Measurements from ENCODE around the gene ZMYM4.

The ZMYM4 gene

GRCh38 chr1:35285771-35286606 is 17.5 kb downstream of the ZMYM4 start:
- H3K4me3 ChIP-seq (ENCODE audit: low read depth, low read length) = no peak overlapping the region
- no peak for TF ChIP-seq CTCF (IDR thresholded peaks at IDR 0.05; ENCODE audit: borderline replicate concordance, insufficient read depth, low read depth, low read length)

DNA sequence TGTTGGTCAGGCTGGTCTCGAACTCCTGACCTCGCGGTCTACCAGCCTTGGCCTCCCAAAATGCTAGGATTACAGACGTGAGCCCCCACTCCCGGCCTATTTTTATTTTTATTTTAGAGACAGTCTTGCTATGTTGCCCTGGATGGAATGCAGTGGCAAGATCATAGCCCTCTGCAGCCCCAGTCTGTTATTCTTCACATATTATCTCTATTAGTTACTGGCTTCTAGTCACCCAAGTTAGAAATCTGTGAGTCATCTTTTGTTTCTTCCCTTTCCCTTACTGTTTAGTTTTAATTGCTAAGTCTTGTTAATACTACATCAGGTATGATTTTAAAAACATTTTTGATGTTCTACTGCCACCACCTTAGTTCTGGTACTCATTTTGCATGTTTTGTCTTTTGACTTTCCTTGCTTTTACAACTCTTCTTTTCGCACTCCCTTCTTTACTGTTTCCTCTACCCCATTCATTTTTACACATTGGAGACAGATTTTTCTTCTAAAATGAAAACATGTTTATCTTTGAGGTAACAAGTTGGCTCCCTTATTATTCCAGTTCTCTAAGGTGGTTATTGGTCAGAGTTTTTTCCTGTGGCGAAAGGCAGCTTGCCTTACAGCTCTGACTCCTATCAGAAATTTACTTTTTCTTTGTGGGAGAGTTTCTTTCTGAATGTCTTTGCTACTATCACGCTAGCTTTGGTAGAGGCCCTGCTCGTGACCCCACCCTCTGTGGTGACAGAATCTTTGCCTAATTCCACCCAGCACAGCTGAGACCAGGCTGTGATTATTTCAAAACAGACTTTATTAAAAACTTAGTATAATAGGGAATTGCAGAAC is 19.5 kb downstream of the ZMYM4 start:
- no peak for TF ChIP-seq CTCF (IDR thresholded peaks at IDR 0.05; ENCODE audit: borderline replicate concordance, insufficient read depth, low read depth, low read length)
- no peak overlapping the region for H3K4me3 ChIP-seq (ENCODE audit: low read depth, low read length)

DNA sequence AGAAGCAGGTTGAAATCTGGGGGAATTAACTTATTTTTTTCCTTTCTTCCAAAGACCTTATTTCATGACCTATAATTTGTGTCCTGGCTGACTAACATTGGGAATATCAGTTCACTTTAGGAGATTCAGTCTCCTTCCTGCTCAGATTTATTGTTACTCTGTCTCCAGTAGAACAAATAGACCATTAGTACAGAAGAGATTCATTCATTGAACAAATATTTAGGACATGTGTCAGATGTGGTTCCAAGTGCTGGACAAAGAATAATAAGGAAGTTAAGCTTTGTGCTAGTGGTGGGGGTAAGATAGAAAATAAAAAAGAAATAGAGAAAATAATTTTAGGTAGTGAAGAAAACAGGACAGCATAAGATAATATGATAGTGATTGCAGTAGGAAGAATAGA is 20.3 kb downstream of the ZMYM4 start:
- no peak for TF ChIP-seq CTCF (IDR thresholded peaks at IDR 0.05; ENCODE audit: borderline replicate concordance, insufficient read depth, low read depth, low read length)
- no peak overlapping the region for H3K4me3 ChIP-seq (ENCODE audit: low read depth, low read length)

DNA sequence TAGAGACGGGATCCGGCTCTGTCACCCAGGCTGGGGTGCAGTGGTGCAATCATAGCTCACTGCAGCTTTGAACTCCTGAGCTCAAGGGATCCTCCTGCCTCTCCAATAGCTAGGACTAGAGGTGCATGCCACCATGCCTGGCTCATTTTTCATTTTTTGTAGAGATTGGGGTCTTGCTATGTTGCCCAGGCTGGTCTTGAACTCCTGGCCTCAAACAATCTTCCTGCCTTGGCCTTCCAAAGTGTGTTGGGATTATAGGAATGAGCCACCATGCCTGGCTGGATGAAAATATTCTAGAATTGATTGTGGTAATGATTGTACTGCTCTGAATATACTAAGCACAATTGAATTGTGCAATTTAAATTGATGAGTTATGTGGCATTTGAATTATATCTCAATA is 21.9 kb downstream of the ZMYM4 start:
- H3K4me3 ChIP-seq (ENCODE audit: low read depth, low read length) = no peak overlapping the region
- no peak for TF ChIP-seq CTCF (IDR thresholded peaks at IDR 0.05; ENCODE audit: borderline replicate concordance, insufficient read depth, low read depth, low read length)

- no peak overlapping the region for H3K4me3 ChIP-seq (ENCODE audit: low read depth, low read length)
- no peak for TF ChIP-seq CTCF (IDR thresholded peaks at IDR 0.05; ENCODE audit: borderline replicate concordance, insufficient read depth, low read depth, low read length)
Measured at GRCh38 chr1:35294809-35295208, 26.3 kb downstream of the ZMYM4 start.

- no peak overlapping the region for H3K4me3 ChIP-seq (ENCODE audit: low read depth, low read length)
- TF ChIP-seq CTCF (IDR thresholded peaks at IDR 0.05; ENCODE audit: borderline replicate concordance, insufficient read depth, low read depth, low read length) = no peak
Measured at GRCh38 chr1:35297886-35298285, 29.4 kb downstream of the ZMYM4 start.

Data from GM12875 (cell line).